ENCODE measurements around the gene HOOK1.

HOOK1 gene

GRCh38 chr1:59803458-59804038 is 11.2 kb upstream of the HOOK1 start:
- no peak for TF ChIP-seq GATA3 (IDR thresholded peaks at IDR 0.05; ENCODE audit: low read depth, low read length)
- no peak for TF ChIP-seq GATA2 (IDR thresholded peaks at IDR 0.05; ENCODE audit: low read depth, low read length)

- TF ChIP-seq GATA2 (IDR thresholded peaks at IDR 0.05; ENCODE audit: low read depth, low read length) (no peak), GATA3 (IDR thresholded peaks at IDR 0.05; ENCODE audit: low read depth, low read length) (no peak)
Measured at GRCh38 chr1:59804301-59804700, 10.4 kb upstream of the HOOK1 start.

GRCh38 chr1:59805554-59805953 is 9.2 kb upstream of the HOOK1 start:
- TF ChIP-seq GATA2 (IDR thresholded peaks at IDR 0.05; ENCODE audit: low read depth, low read length): no peak
- no peak for TF ChIP-seq GATA3 (IDR thresholded peaks at IDR 0.05; ENCODE audit: low read depth, low read length)

GRCh38 chr1:59814180-59814900 is 409 bp upstream of the HOOK1 start:
- TF ChIP-seq GATA2 (IDR thresholded peaks at IDR 0.05; ENCODE audit: low read depth, low read length) (no peak), GATA3 (IDR thresholded peaks at IDR 0.05; ENCODE audit: low read depth, low read length) (no peak)

GRCh38 chr1:59815892-59816291 is 1.1 kb downstream of the HOOK1 start:
- TF ChIP-seq GATA3 (IDR thresholded peaks at IDR 0.05; ENCODE audit: low read depth, low read length) (no peak), GATA2 (IDR thresholded peaks at IDR 0.05; ENCODE audit: low read depth, low read length) (no peak)

DNA sequence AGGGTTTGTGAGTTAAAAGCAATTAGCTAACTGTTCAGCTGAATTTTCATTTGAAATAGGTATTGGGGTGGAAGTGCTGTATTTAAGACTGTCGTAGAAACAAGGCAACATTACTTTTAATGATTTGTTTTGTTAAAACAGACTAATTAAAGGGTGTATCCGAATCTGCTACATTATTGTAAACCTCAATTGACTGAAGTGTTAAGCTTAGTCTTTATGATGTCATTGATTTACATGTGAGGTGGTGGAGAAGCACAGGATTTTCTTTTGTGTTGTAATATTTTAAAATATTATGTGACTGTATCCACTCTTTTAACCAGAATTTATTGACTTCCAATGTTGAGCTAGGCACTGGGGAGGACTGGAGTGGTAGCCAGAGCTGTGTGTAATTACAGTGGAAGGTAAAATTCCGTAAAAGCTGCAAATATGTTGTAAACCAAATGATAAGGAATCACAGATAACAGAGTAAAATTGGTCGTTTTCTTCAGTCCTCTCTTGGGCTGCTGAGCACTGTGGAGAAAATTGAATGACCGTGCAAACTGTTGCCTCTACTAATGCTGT is 1.6 kb downstream of the HOOK1 start:
- TF ChIP-seq GATA3 (IDR thresholded peaks at IDR 0.05; ENCODE audit: low read depth, low read length): no peak
- no peak for TF ChIP-seq GATA2 (IDR thresholded peaks at IDR 0.05; ENCODE audit: low read depth, low read length)

DNA sequence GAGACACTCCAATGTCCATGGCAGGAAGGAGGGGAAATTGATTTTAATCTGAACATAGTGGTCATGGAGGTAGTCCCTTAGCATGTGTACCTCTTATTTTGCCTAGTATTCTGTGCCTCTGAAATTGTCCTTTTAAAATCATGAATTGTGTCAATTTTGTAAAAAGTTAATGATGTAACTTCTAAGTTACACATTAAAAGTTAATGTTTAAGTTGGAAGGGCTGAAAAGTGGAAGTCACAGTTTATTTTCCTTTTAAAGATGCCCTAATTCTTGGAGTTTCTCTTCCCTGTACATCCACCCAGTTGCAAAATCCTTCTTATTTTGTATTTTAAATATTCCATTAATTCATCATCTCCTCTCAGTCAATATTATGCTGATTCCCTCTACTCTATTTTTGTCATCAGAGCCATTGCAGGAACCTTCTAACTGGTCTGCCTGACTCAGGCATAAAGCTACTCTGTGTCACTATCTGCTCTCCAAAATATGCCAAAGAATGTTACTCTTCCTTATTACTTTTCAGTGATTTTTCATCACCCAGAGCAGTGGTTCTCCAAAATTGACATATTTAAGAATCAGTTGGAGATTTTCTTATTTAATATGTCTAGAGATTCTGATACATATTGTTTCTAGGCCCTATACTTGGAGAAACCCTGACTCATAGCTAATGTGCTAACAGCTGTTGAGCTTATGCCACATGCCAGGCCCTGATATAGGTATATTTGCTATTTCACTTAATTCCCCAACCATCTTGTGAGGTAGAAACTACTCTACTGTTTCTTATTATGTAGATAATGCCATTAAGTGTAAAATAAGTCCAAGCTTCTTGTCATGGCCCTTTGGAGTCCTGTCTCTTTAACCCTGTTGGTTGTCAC is 5.1 kb downstream of the HOOK1 start:
- TF ChIP-seq GATA3 (IDR thresholded peaks at IDR 0.05; ENCODE audit: low read depth, low read length): no peak
- no peak for TF ChIP-seq GATA2 (IDR thresholded peaks at IDR 0.05; ENCODE audit: low read depth, low read length)

DNA sequence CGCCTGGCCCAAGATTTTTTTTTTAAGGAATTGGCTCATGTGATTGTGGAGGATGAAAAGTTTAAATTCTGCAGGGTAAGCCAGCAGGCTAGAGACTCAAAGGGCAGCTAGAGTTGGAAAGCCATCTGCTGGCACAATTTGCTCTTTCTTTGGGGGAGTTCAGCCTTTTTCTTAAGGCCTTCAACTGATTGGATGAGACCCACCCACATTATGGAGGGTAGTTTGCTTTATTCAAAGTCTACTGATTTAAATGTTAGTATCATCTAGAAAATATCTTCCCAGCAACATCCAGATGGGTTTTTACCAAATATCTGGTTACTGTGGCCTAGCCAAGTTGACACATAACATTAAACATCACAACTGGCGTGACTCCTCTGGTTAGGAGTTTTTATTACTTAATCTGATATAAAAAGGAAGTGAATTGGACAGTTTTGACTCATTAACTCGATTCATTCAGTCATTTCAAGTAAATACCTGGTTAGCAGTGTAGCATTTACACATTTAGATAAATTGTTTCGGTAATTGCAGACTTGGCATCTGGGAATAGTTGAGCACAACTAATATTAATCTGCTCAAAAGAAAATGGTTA is 12.4 kb downstream of the HOOK1 start:
- TF ChIP-seq GATA3 (IDR thresholded peaks at IDR 0.05; ENCODE audit: low read depth, low read length) (no peak), GATA2 (IDR thresholded peaks at IDR 0.05; ENCODE audit: low read depth, low read length) (no peak)

- TF ChIP-seq GATA3 (IDR thresholded peaks at IDR 0.05; ENCODE audit: low read depth, low read length) (no peak), GATA2 (IDR thresholded peaks at IDR 0.05; ENCODE audit: low read depth, low read length) (no peak)
Measured at GRCh38 chr1:59828160-59828559, 13.4 kb downstream of the HOOK1 start.

DNA sequence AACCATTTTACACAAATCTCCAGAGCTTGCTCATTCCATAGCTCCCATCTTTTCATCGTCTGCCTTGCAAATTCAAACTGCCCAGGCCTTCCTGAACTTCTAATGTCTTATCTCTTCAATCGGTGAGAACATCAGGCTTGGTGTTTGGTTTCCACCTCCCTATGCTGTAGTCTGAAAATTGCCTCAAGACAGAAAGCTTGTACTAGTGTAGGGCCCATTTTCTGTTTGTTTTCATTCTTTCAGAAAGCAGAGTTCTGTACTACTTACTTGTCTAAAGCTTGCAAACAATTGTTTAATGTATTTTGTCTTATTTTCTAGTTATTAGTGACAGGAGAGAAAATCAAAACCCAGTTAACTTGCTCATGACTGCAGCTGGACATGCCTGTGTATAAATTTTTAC is 16.8 kb downstream of the HOOK1 start:
- TF ChIP-seq GATA2 (IDR thresholded peaks at IDR 0.05; ENCODE audit: low read depth, low read length): no peak
- TF ChIP-seq GATA3 (IDR thresholded peaks at IDR 0.05; ENCODE audit: low read depth, low read length): no peak

DNA sequence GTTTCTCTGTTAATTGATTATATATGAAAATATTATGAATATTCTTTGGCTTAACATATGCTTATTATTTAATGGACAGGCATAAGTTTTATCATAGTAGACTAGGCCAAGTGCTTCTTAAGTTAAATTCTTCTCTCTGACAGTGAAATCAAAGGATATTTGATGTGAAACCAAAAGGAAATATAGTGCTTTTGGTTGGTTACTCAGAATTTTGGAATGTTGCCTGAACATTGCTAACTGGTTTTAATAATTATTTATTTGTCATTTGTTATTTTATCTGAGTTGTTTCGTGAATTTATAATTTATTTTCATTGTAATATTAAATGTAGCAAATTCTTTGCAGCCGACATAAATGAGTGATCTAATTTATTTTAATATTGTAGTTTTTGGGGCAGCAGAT is 18.3 kb downstream of the HOOK1 start:
- TF ChIP-seq GATA2 (IDR thresholded peaks at IDR 0.05; ENCODE audit: low read depth, low read length) (no peak), GATA3 (IDR thresholded peaks at IDR 0.05; ENCODE audit: low read depth, low read length) (no peak)

DNA sequence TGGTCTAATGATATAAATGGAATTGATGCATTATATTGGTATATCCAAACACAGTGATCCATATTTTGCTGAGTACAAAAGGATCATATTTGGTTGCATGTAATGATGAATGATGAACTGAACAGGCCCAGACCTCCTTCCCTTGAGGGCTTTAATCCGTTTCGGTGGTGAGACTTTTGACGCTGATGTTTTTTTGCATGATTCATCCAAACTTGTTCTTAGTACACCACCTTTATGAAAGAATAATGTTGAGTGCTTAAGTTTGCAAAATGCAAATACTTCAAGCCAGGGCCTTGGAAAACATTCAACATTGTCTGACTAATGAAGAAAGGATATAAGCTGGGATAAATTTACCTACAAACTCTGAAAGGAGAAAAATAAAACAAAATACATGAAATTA is 19.2 kb downstream of the HOOK1 start:
- TF ChIP-seq GATA3 (IDR thresholded peaks at IDR 0.05; ENCODE audit: low read depth, low read length) (no peak), GATA2 (IDR thresholded peaks at IDR 0.05; ENCODE audit: low read depth, low read length) (no peak)

- TF ChIP-seq GATA3 (IDR thresholded peaks at IDR 0.05; ENCODE audit: low read depth, low read length): no peak
- TF ChIP-seq GATA2 (IDR thresholded peaks at IDR 0.05; ENCODE audit: low read depth, low read length): no peak
Measured at GRCh38 chr1:59845091-59845490, 30.3 kb downstream of the HOOK1 start.
